SU-DHL-6 (cell line): Measurements from ENCODE around the gene CCDC120.

ENCODE experiments used
- CTCF ChIP-seq: fragments of 200-600 bp; sonication (generic); IDR thresholded peaks from one replicate; pipeline ENCODE4 v1.5.1; 2017; ENCODE audit warnings: antibody characterized with exemption, mild to moderate bottlenecking, low read length, moderate library complexity; ENCODE audit not compliant: insufficient read depth, poor library complexity, severe bottlenecking
- EZH2phosphoT487 ChIP-seq: fragments of 200-600 bp; sonication (generic), shearing (Covaris generic); conservative IDR thresholded peaks from 2 replicates; pipeline ENCODE4 v1.6.1; 2018; ENCODE audit warnings: mild to moderate bottlenecking, antibody characterized with exemption, low read length, moderate library complexity, mixed read lengths

DNA sequence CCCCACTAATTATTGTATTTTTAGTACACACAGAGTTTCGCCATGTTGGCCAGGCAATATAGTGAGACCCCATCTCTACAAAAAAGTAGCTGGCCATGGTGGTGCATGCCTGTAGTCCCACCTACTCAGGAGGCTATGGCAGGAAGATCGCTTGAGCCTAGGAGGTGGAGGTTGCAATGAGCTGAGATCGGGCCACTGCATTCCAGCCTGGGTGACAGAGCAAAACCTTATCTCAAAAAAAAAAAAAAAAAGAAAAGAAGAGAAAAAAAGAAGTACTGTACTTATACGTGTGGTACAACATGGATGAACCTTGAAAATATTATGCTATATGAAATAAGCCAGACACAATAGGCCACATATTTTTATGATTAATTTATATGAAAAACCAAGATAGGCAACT, 30.8 kb downstream of the CCDC120 start:
- no peak for TF ChIP-seq CTCF
- TF ChIP-seq EZH2phosphoT487 = no peak
